GM10847 (cell line): ENCODE data around the gene CUL3.

Source experiments
- POLR2A ChIP-seq: IDR thresholded peaks from 2 replicates; pipeline ENCODE4 v1.6.1; 2011; ENCODE audit not compliant: insufficient read length; ENCODE audit errors: extremely low read depth

CUL3 gene

GRCh38 chr2:224449212-224450147, 135.7 kb downstream of the CUL3 start:
- no peak for TF ChIP-seq POLR2A

GRCh38 chr2:224448236-224448635, 136.9 kb downstream of the CUL3 start:
- TF ChIP-seq POLR2A = no peak

GRCh38 chr2:224444783-224445182, 140.4 kb downstream of the CUL3 start:
- TF ChIP-seq POLR2A = no peak

GRCh38 chr2:224444021-224444420, 141.1 kb downstream of the CUL3 start:
- TF ChIP-seq POLR2A = no peak

GRCh38 chr2:224442071-224442967, 142.8 kb downstream of the CUL3 start:
- no peak for TF ChIP-seq POLR2A

GRCh38 chr2:224440988-224441387, 144.2 kb downstream of the CUL3 start:
- no peak for TF ChIP-seq POLR2A

- TF ChIP-seq POLR2A = no peak
These were observed 146.4 kb downstream of the CUL3 start for GRCh38 chr2:224438726-224439125.

GRCh38 chr2:224436634-224437033, 148.5 kb downstream of the CUL3 start:
- no peak for TF ChIP-seq POLR2A

GRCh38 chr2:224434618-224435017, 150.5 kb downstream of the CUL3 start:
- TF ChIP-seq POLR2A = no peak

GRCh38 chr2:224433442-224433841, 151.7 kb downstream of the CUL3 start:
- TF ChIP-seq POLR2A = no peak

- no peak for TF ChIP-seq POLR2A
These were observed 153.1 kb downstream of the CUL3 start for GRCh38 chr2:224432003-224432579.

- no peak for TF ChIP-seq POLR2A
These were observed 155.7 kb downstream of the CUL3 start for GRCh38 chr2:224429441-224429810.

- TF ChIP-seq POLR2A = no peak
These were observed 156.2 kb downstream of the CUL3 start for GRCh38 chr2:224428787-224429440.

- TF ChIP-seq POLR2A = no peak
These were observed 157.7 kb downstream of the CUL3 start for GRCh38 chr2:224427471-224427870.

GRCh38 chr2:224426656-224427055, 158.5 kb downstream of the CUL3 start:
- no peak for TF ChIP-seq POLR2A
